Measurements from ENCODE around the gene SMIM41.

- TF ChIP-seq CTCF (conservative IDR thresholded peaks at IDR 0.05), result no peak
- TF ChIP-seq EZH2 (IDR thresholded peaks at IDR 0.05; ENCODE audit: low read depth), result no peak
Measured at GRCh38 chr12:52126050-52126604, 46.6 kb downstream of the SMIM41 start.
